HG02885 (cell line): Measurements from ENCODE around the gene RDH8.

ENCODE experiments used
- ATAC-seq: cut with Tn5 transposase; IDR thresholded peaks from one replicate; pipeline ENCODE4 v1.9.1; 2021; ENCODE audit warnings: mild to moderate bottlenecking; ENCODE audit not compliant: unreplicated experiment, poor library complexity

RDH8 gene

GRCh38 chr19:10033614-10034013, 20.3 kb downstream of the RDH8 start:
- ATAC-seq, result no peak

GRCh38 chr19:10036601-10037071, 23.4 kb downstream of the RDH8 start:
- no peak for ATAC-seq

GRCh38 chr19:10037367-10037766, 24.1 kb downstream of the RDH8 start:
- no peak for ATAC-seq

GRCh38 chr19:10037809-10038208, 24.5 kb downstream of the RDH8 start:
- ATAC-seq, result no peak

GRCh38 chr19:10043286-10043927, 30.1 kb downstream of the RDH8 start:
- no peak for ATAC-seq

GRCh38 chr19:10044390-10044789, 31.1 kb downstream of the RDH8 start:
- ATAC-seq, result no peak

GRCh38 chr19:10045371-10045770, 32.1 kb downstream of the RDH8 start:
- no peak for ATAC-seq

GRCh38 chr19:10049626-10050025, 36.3 kb downstream of the RDH8 start:
- no peak for ATAC-seq

- no peak for ATAC-seq
Measured at GRCh38 chr19:10052602-10053360, 39.5 kb downstream of the RDH8 start.

GRCh38 chr19:10061717-10062310, 48.5 kb downstream of the RDH8 start:
- no peak for ATAC-seq

- ATAC-seq, result no peak
Measured at GRCh38 chr19:10068205-10068604, 54.9 kb downstream of the RDH8 start.

GRCh38 chr19:10069046-10069445, 55.8 kb downstream of the RDH8 start:
- ATAC-seq, result no peak

- no peak for ATAC-seq
Measured at GRCh38 chr19:10070730-10071446, 57.6 kb downstream of the RDH8 start.
